HCT116 (cell line): ENCODE measurements around the gene SHISAL1. TPM values are rescaled to one million over a fixed set of nuclear protein-coding genes. Genes with fewer than 3 reads are reported as not detected.

Source experiments
- ATAC-seq: fragments of 200-7000 bp; cut with Tn5 transposase; 2 replicates; pipeline ENCODE4 v1.9.1; 2020; ENCODE audit warnings: mild to moderate bottlenecking, moderate library complexity
- BruUV-seq: library from RNA; stranded (reverse); fragments of 400-500 nt; replicated peaks from 2 replicates; lab custom pipeline; 2021; lab: Mats Ljungman, UMichigan
- CTCF ChIA-PET: fragments of 300-600 bp; sonication (Branson Sonifier 250); formaldehyde crosslinking; loops from one replicate; lab custom pipeline; 2021; ENCODE audit warnings: antibody characterized with exemption; lab: Charles Lee
- POLR2A ChIA-PET: fragments of 300-600, 350-600 bp; sonication (Branson Sonifier 250); formaldehyde crosslinking; loops from one replicate; lab custom pipeline; 2021; ENCODE audit warnings: antibody characterized with exemption; lab: Charles Lee
- RAD21 ChIA-PET, 2 experiments: fragments of 300-600 bp; sonication (Branson Sonifier 250); formaldehyde crosslinking; loops; one replicate each; lab custom pipeline; 2023; ENCODE audit warnings: low total read pairs in 2 of 2; ENCODE audit not compliant: uncharacterized antibody in 2 of 2, unreplicated experiment in 2 of 2, low non-redundant PET in 1 of 2; lab: Charles Lee
- DNase-seq: peaks from one replicate; pipeline ENCODE4 v3.0.0-alpha.2; 2010; ENCODE audit warnings: low read depth, low spot score
- H2AFZ ChIP-seq: fragments of 200-600 bp; shearing (Covaris generic), sonication (generic); 2 replicates; pipeline ENCODE4 v1.6.1; 2017; ENCODE audit warnings: low read depth, mixed run types, mixed read lengths, antibody characterized with exemption, low read length; ENCODE audit not compliant: poor library complexity, severe bottlenecking
- H3K27ac ChIP-seq: 2 replicates; pipeline ENCODE4 v1.5.1; 2012; ENCODE audit warnings: low read depth, low read length
- H3K27me3 ChIP-seq: fragments of 200-600 bp; sonication (generic); 2 replicates; pipeline ENCODE4 v1.6.1; 2016; ENCODE audit warnings: mixed run types, low read length, mixed read lengths; ENCODE audit not compliant: insufficient read depth
- H3K36me3 ChIP-seq, 2 experiments: fragments of 200-500 bp in 1 of 2; fragments of 200-600 bp in 1 of 2; sonication (Bioruptor generic) in 1 of 2; sonication (generic) in 1 of 2; 2 replicates each; pipeline versions ENCODE4 v1.5.1 to v1.6.1; 2014 to 2016; ENCODE audit warnings: low read length in 2 of 2, inconsistent platforms in 1 of 2, mixed read lengths in 1 of 2, mixed run types in 1 of 2; ENCODE audit not compliant: insufficient read depth in 2 of 2, control insufficient read depth in 1 of 2
- H3K4me1 ChIP-seq, 2 experiments: fragments of 200-600 bp in 1 of 2; sonication (generic) in 1 of 2; 2 replicates each; pipeline versions ENCODE4 v1.5.1 to v1.6.1; 2012 to 2017; ENCODE audit warnings: low read length in 2 of 2, inconsistent platforms in 1 of 2, mild to moderate bottlenecking in 1 of 2, mixed read lengths in 1 of 2, mixed run types in 1 of 2, moderate library complexity in 1 of 2; ENCODE audit not compliant: insufficient read depth in 2 of 2, control insufficient read depth in 1 of 2
- H3K4me2 ChIP-seq: fragments of 200-600 bp; sonication (generic); 2 replicates; pipeline ENCODE4 v1.6.1; 2017; ENCODE audit warnings: mixed run types, low read length, mixed read lengths
- H3K4me3 ChIP-seq, 2 experiments: fragments of 200-600 bp in 1 of 2; sonication (generic) in 1 of 2; replicated peaks in 1 of 2; 2 replicates each; pipeline ENCODE4 v1.5.1; 2011 to 2016; ENCODE audit warnings: low read length in 2 of 2, control low read depth in 1 of 2, low read depth in 1 of 2, mild to moderate bottlenecking in 1 of 2, mixed read lengths in 1 of 2, mixed run types in 1 of 2
- H3K79me2 ChIP-seq: fragments of 200-600 bp; sonication (generic); 2 replicates; pipeline ENCODE4 v1.6.1; 2017; ENCODE audit warnings: mild to moderate bottlenecking, mixed run types, low read length, moderate library complexity, mixed read lengths; ENCODE audit not compliant: insufficient read depth
- H3K9ac ChIP-seq: fragments of 200-600 bp; sonication (generic); 2 replicates; pipeline ENCODE4 v1.6.1; 2016; ENCODE audit warnings: low read length, mixed read lengths
- H3K9me2 ChIP-seq: fragments of 200-600 bp; sonication (generic), shearing (Covaris generic); 2 replicates; pipeline ENCODE4 v1.6.1; 2017; ENCODE audit warnings: mixed run types, mild to moderate bottlenecking, moderate library complexity; ENCODE audit not compliant: insufficient read depth
- H3K9me3 ChIP-seq, 2 experiments: fragments of 200-500 bp in 1 of 2; fragments of 200-600 bp in 1 of 2; sonication (Bioruptor generic) in 1 of 2; sonication (generic) in 1 of 2; 2 replicates each; pipeline ENCODE4 v1.6.1; 2014 to 2017; ENCODE audit warnings: low read length in 2 of 2, mixed read lengths in 2 of 2, inconsistent platforms in 1 of 2, low read depth in 1 of 2, mild to moderate bottlenecking in 1 of 2, mixed run types in 1 of 2, moderate library complexity in 1 of 2; ENCODE audit not compliant: control insufficient read depth in 1 of 2, insufficient read depth in 1 of 2
- H4K20me1 ChIP-seq: fragments of 200-600 bp; sonication (generic), shearing (Covaris generic); 2 replicates; pipeline ENCODE4 v1.6.1; 2017; ENCODE audit warnings: mixed run types, mild to moderate bottlenecking, moderate library complexity; ENCODE audit not compliant: insufficient read depth
- CTCF ChIP-seq, 3 experiments: fragments of 200-600 bp in 1 of 3; sonication (generic) in 1 of 3; IDR thresholded peaks in 2 of 3; conservative IDR thresholded peaks in 1 of 3; 2 replicates each; pipeline ENCODE4 v1.5.1; 2012 to 2017; ENCODE audit warnings: low read depth in 2 of 3, low read length in 2 of 3, antibody characterized with exemption in 1 of 3, borderline replicate concordance in 1 of 3, control low read depth in 1 of 3, mild to moderate bottlenecking in 1 of 3, mixed read lengths in 1 of 3, mixed run types in 1 of 3, moderate library complexity in 1 of 3; ENCODE audit not compliant: insufficient read depth in 1 of 3
- EGR1 ChIP-seq: IDR thresholded peaks from 2 replicates; pipeline ENCODE4 v1.6.1; 2012; ENCODE audit warnings: low read depth
- ELF1 ChIP-seq: IDR thresholded peaks from 2 replicates; pipeline ENCODE4 v1.6.1; 2012; ENCODE audit warnings: low read depth, borderline replicate concordance
- EZH2 ChIP-seq: fragments of 200-600 bp; sonication (generic); IDR thresholded peaks from 2 replicates; pipeline ENCODE4 v1.6.1; 2017; ENCODE audit warnings: antibody characterized with exemption, mixed run types
- EZH2phosphoT487 ChIP-seq: fragments of 200-600 bp; IDR thresholded peaks from 2 replicates; pipeline ENCODE4 v1.6.1; 2018; ENCODE audit warnings: antibody characterized with exemption, borderline replicate concordance
- JUND ChIP-seq: IDR thresholded peaks from 2 replicates; pipeline ENCODE4 v1.6.1; 2012
- POLR2A ChIP-seq: IDR thresholded peaks from 2 replicates; pipeline ENCODE4 v1.7.0; 2011; ENCODE audit warnings: borderline replicate concordance; ENCODE audit not compliant: insufficient read depth, insufficient read length; ENCODE audit errors: extremely low read depth
- POLR2AphosphoS5 ChIP-seq: IDR thresholded peaks from 2 replicates; pipeline ENCODE4 v1.6.1; 2011; ENCODE audit warnings: mild to moderate bottlenecking, low read depth, low read length, moderate library complexity
- RAD21 ChIP-seq: IDR thresholded peaks from 2 replicates; pipeline ENCODE4 v1.6.1; 2012; ENCODE audit warnings: low read depth, mild to moderate bottlenecking
- SIN3A ChIP-seq: IDR thresholded peaks from 2 replicates; pipeline ENCODE4 v1.6.1; 2012; ENCODE audit warnings: low read depth
- SP1 ChIP-seq: IDR thresholded peaks from 2 replicates; pipeline ENCODE4 v1.6.1; 2012; ENCODE audit warnings: low read depth
- YY1 ChIP-seq: IDR thresholded peaks from 2 replicates; pipeline ENCODE4 v1.6.1; 2011; ENCODE audit warnings: low read length, low read depth, moderate library complexity, mild to moderate bottlenecking; ENCODE audit not compliant: insufficient replicate concordance; ENCODE audit errors: extremely low read depth
- ZNF274 ChIP-seq: fragments of 200-500 bp; sonication (Bioruptor generic); IDR thresholded peaks from 2 replicates; pipeline ENCODE4 v1.6.1; 2014; ENCODE audit warnings: mild to moderate bottlenecking, low read depth, low read length, inconsistent platforms
- intact Hi-C: fragments of 100-400 bp; cut with micrococcal nuclease; formaldehyde crosslinking; loops from 2 replicates; pipeline ENCODE4 v1.10.0; 2022
- total RNA-seq: library from RNA; stranded (reverse); gene quantifications from one replicate; pipeline ENCODE4 v1.2.1, GENCODE V29; 2021; ENCODE audit not compliant: unreplicated experiment
- TF ChIP-seq, protein P1 (sequence below): IDR thresholded peaks from 2 replicates; pipeline ENCODE4 v1.6.1; 2011; ENCODE audit warnings: mild to moderate bottlenecking, low read length, moderate library complexity; ENCODE audit not compliant: insufficient replicate concordance; ENCODE audit errors: extremely low read depth
- TF ChIP-seq, protein P2 (sequence below): IDR thresholded peaks from 2 replicates; pipeline ENCODE4 v1.6.1; 2012

Gene SHISAL1
- total RNA-seq, 1 experiment from 2014 or later = not detected

DNA sequence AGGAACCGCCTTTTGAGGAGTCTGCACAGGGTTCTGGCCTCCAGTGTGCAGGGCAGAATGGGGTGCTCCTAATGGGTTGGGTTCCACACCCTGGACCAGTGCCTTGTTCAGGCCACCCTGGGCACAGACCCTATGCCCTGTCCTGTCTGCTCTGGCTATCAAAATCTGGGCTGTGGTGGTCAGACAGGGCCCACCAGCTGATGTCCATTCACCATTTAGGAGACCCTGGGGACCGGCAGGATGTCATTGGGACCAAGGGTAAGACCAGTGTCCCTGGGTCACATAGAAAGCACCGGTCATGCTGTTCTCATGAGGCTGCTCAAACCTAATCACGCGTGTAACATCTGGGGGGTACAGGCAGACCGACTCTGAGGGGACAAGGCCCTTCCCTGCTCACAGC, 94.7 kb downstream of the SHISAL1 start (continued):
- TF ChIP-seq, protein P1, sequence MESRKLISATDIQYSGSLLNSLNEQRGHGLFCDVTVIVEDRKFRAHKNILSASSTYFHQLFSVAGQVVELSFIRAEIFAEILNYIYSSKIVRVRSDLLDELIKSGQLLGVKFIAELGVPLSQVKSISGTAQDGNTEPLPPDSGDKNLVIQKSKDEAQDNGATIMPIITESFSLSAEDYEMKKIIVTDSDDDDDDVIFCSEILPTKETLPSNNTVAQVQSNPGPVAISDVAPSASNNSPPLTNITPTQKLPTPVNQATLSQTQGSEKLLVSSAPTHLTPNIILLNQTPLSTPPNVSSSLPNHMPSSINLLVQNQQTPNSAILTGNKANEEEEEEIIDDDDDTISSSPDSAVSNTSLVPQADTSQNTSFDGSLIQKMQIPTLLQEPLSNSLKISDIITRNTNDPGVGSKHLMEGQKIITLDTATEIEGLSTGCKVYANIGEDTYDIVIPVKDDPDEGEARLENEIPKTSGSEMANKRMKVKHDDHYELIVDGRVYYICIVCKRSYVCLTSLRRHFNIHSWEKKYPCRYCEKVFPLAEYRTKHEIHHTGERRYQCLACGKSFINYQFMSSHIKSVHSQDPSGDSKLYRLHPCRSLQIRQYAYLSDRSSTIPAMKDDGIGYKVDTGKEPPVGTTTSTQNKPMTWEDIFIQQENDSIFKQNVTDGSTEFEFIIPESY = no peak
- TF ChIP-seq SIN3A (no peak), CTCF (IDR thresholded peaks at IDR 0.05 in 2 of 3, conservative IDR thresholded peaks at IDR 0.05 in 1 of 3; ENCODE audit: borderline replicate concordance in 1 of 3, insufficient read depth in 1 of 3, low read depth in 2 of 3, low read length in 2 of 3) (no peak)

DNA sequence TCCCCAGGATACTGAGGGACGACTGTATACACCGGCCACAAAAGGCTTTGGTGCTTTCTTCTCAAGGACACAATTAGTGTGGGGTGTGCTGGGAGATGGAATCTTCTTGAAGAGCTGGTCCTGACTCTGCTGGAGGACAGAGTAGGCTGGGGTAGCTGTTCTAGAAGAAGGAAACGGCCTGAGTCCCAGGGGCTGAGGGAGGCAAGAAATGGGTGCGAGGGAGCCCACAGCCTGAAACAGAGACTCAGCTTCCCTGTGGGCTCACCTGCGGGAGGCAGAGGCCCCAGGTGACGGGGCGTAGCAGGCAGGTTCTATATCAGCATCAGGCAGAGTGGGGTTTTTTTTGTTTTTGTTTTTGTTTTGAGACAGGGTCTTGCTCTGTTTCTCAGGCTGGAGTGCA, 95.4 kb downstream of the SHISAL1 start:
- Histone ChIP-seq H3K27me3 (no peaks in the 10 kb centered on the region; the same call in 1 of the 2 replicates), H3K4me2 (no peak overlapping the region), H3K9me2 (no peaks in the 10 kb centered on the region), H3K36me3 (no peaks in the 10 kb centered on the region), H3K9ac (no peak overlapping the region), H3K27ac (no peak overlapping the region), H4K20me1 (no peaks in the 10 kb centered on the region), H3K4me1 (no peaks in the 10 kb centered on the region), H3K4me3 (no peak overlapping the region), H2AFZ (no peak overlapping the region), H3K9me3 (peaks cover 0 to 6% of the 10 kb centered on the region in 2 experiments; a peak in 1 of 4 replicates), H3K79me2 (no peaks in the 10 kb centered on the region)
- RAD21 ChIA-PET = no interaction called here
- DNase-seq (no peak), ATAC-seq (no peak)
- CTCF ChIA-PET = no interaction called here
- intact Hi-C loops = no loop called here
- no peak for TF ChIP-seq EGR1
- no peak for TF ChIP-seq POLR2A
- no peak for TF ChIP-seq CTCF (IDR thresholded peaks at IDR 0.05 in 2 of 3, conservative IDR thresholded peaks at IDR 0.05 in 1 of 3; ENCODE audit: borderline replicate concordance in 1 of 3, insufficient read depth in 1 of 3, low read depth in 2 of 3, low read length in 2 of 3)
- no peak for TF ChIP-seq EZH2
- TF ChIP-seq ELF1 = no peak
- TF ChIP-seq YY1 = no peak
- no peak for TF ChIP-seq SP1
- TF ChIP-seq, protein P2, sequence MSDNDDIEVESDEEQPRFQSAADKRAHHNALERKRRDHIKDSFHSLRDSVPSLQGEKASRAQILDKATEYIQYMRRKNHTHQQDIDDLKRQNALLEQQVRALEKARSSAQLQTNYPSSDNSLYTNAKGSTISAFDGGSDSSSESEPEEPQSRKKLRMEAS = no peak
- no peak for TF ChIP-seq JUND
- TF ChIP-seq EZH2phosphoT487 = no peak
- TF ChIP-seq POLR2AphosphoS5 = no peak
- TF ChIP-seq RAD21 = no peak
- TF ChIP-seq, protein P1 = no peak
- TF ChIP-seq ZNF274 = no peak
- BruUV-seq = no TSS peak
- POLR2A ChIA-PET = no interaction called here
